K562 (cell line): Measurements from ENCODE around the gene UBL3. TPM values are rescaled to one million over a fixed set of nuclear protein-coding genes. Genes with fewer than 3 reads are reported as not detected.

Experiments used
- ATAC-seq: fragments of 200-7000 bp; cut with Tn5 transposase; 3 replicates; pipeline ENCODE4 v1.9.1; 2020; ENCODE audit warnings: moderate library complexity
- BruUV-seq: library from RNA; stranded (reverse); fragments of 400-500 nt; replicated peaks from 2 replicates; lab custom pipeline; 2021; lab: Mats Ljungman, UMichigan
- CTCF ChIA-PET: fragments of 300-600 bp; formaldehyde crosslinking; extraction: SDS; loops from one replicate; lab custom pipeline; 2021; ENCODE audit warnings: low intra/inter-chr PET ratio; lab: Yijun Ruan, JAX
- POLR2A ChIA-PET: fragments of 300-600, 350-650 bp; sonication (Branson Sonifier 250); formaldehyde crosslinking; extraction: SDS; loops from one replicate; lab custom pipeline; 2021; ENCODE audit warnings: antibody characterized with exemption, inconsistent platforms; lab: Yijun Ruan, JAX
- DNase-seq, 4 experiments: peaks; one replicate each; pipeline versions ENCODE4 v3.0.0 to v3.0.0-alpha.2; 2011 to 2018; ENCODE audit warnings: low spot score in 3 of 4, mixed read lengths in 3 of 4; ENCODE audit errors: extremely low read depth in 1 of 4
- FAIRE-seq: peaks from 2 replicates; lab custom pipeline; 2011; peaks lifted over from hg19 to GRCh38; lab: Jason Lieb, UNC
- H2AFZ ChIP-seq: 2 replicates; pipeline ENCODE4 v1.6.0; 2011; ENCODE audit warnings: low read depth, low read length, control low read depth, inconsistent platforms
- H3K27ac ChIP-seq: fragments of 200-600 bp; 3 replicates; pipeline ENCODE4 v1.8.0; 2011; ENCODE audit warnings: low read depth, mild to moderate bottlenecking, control low read depth, inconsistent platforms, low read length, moderate library complexity, mixed read lengths; ENCODE audit errors: extremely low read depth
- H3K27me3 ChIP-seq, 2 experiments: fragments of 300-600 bp in 1 of 2; 2 replicates in 1 of 2; 3 replicates in 1 of 2; pipeline versions ENCODE4 v1.6.0 to v1.8.0; 2011; ENCODE audit warnings: inconsistent platforms in 2 of 2, low read length in 2 of 2, mild to moderate bottlenecking in 1 of 2, mixed read lengths in 1 of 2, moderate library complexity in 1 of 2; ENCODE audit not compliant: control insufficient read depth in 2 of 2, insufficient read depth in 2 of 2
- H3K36me3 ChIP-seq: fragments of 300-600 bp; 3 replicates; pipeline ENCODE4 v1.8.0; 2011; ENCODE audit warnings: mild to moderate bottlenecking, low read length, inconsistent platforms; ENCODE audit not compliant: control insufficient read depth, insufficient read depth
- H3K4me1 ChIP-seq, 2 experiments: fragments of 200-600 bp in 1 of 2; replicated peaks in 1 of 2; 2 replicates in 1 of 2; 3 replicates in 1 of 2; pipeline versions ENCODE4 v1.5.1 to v1.8.0; 2011; ENCODE audit warnings: inconsistent platforms in 2 of 2, low read length in 2 of 2, mild to moderate bottlenecking in 1 of 2, mixed read lengths in 1 of 2, moderate library complexity in 1 of 2; ENCODE audit not compliant: control insufficient read depth in 2 of 2, insufficient read depth in 2 of 2
- H3K4me2 ChIP-seq: 2 replicates; pipeline ENCODE4 v1.6.1; 2011; ENCODE audit warnings: low read length, control low read depth, inconsistent platforms, mixed read lengths; ENCODE audit not compliant: insufficient read depth
- H3K4me3 ChIP-seq: fragments of 200-600 bp; sonication (generic), shearing (Covaris generic); 2 replicates; pipeline ENCODE4 v1.5.1; 2016; ENCODE audit warnings: control low read depth, inconsistent platforms
- H3K79me2 ChIP-seq: fragments of 200-600 bp; 3 replicates; pipeline ENCODE4 v1.8.0; 2011; ENCODE audit warnings: low read length, inconsistent platforms; ENCODE audit not compliant: control insufficient read depth, insufficient read depth
- H3K9ac ChIP-seq, 2 experiments: 2 replicates each; pipeline versions ENCODE4 v1.6.0 to v1.6.1; 2011; ENCODE audit warnings: low read depth in 2 of 2, low read length in 2 of 2, control low read depth in 1 of 2, inconsistent platforms in 1 of 2, mild to moderate bottlenecking in 1 of 2, mixed read lengths in 1 of 2; ENCODE audit not compliant: insufficient read depth in 1 of 2
- H3K9me1 ChIP-seq: one replicate; pipeline ENCODE4 v1.6.0; 2011; ENCODE audit warnings: inconsistent platforms, mild to moderate bottlenecking, low read length, moderate library complexity; ENCODE audit not compliant: control insufficient read depth, insufficient read depth
- H3K9me3 ChIP-seq: replicated peaks from 2 replicates; pipeline ENCODE4 v1.5.1; 2011; ENCODE audit warnings: low read depth, low read length, inconsistent platforms; ENCODE audit not compliant: control insufficient read depth, insufficient read depth
- H4K20me1 ChIP-seq: replicated peaks from 2 replicates; pipeline ENCODE4 v1.6.1; 2011; ENCODE audit warnings: low read length, inconsistent platforms, mixed read lengths; ENCODE audit not compliant: control insufficient read depth, insufficient read depth
- CHD7 ChIP-seq: fragments of 200-600 bp; sonication (generic); IDR thresholded peaks from one replicate; pipeline ENCODE4 v1.6.1; 2012; ENCODE audit warnings: mild to moderate bottlenecking, low read depth, low read length, inconsistent platforms
- ELF2 ChIP-seq: fragments of 250-450 bp; sonication (Bioruptor Pico); IDR thresholded peaks from 2 replicates; pipeline ENCODE4 v1.5.0; 2021; ENCODE audit warnings: mild to moderate bottlenecking
- SAP30 ChIP-seq: fragments of 200-600 bp; sonication (generic); IDR thresholded peaks from 2 replicates; pipeline ENCODE4 v1.6.1; 2012; ENCODE audit warnings: borderline replicate concordance, low read depth, mild to moderate bottlenecking, moderate library complexity, low read length, control low read depth, inconsistent platforms; ENCODE audit not compliant: insufficient read depth, poor library complexity, severe bottlenecking
- SMAD2 ChIP-seq: fragments of 150-350 bp; IDR thresholded peaks from 2 replicates; pipeline ENCODE4 v1.6.1; 2014; ENCODE audit warnings: low read depth, mild to moderate bottlenecking, low read length
- TGIF2 ChIP-seq: sonication (generic); formaldehyde crosslinking; IDR thresholded peaks from 2 replicates; pipeline ENCODE4 v1.8.1; 2022; ENCODE audit warnings: mild to moderate bottlenecking, missing genetic modification reagents, moderate library complexity
- THRAP3 ChIP-seq: fragments of 450-650 bp; IDR thresholded peaks from 2 replicates; pipeline ENCODE4 v1.6.1; 2016; ENCODE audit warnings: mild to moderate bottlenecking, inconsistent platforms, borderline replicate concordance
- WGBS: fragments of 100-300 bp; shearing (Covaris generic); methylation state at CpG from one replicate; pipeline ENCODE4 v1.1.6; 2016; ENCODE audit warnings: low coverage, mixed read lengths; ENCODE audit not compliant: insufficient coverage; ENCODE audit errors: missing lambda C conversion rate; 5-methylcytosine and 5-hydroxymethylcytosine counted together
- in situ Hi-C: fragments of 300-500 bp; cut with MboI; formaldehyde crosslinking; loops from 4 replicates; pipeline ENCODE4 v1.15.0; 2018; ENCODE audit warnings: inconsistent platforms, mixed read lengths
- intact Hi-C: fragments of 100-400 bp; cut with micrococcal nuclease; formaldehyde crosslinking; loops from 2 replicates; pipeline ENCODE4 v1.14.2; 2022
- polyA plus RNA-seq, 8 experiments: library from polyadenylated mRNA; depleted of rRNA in 4 of 8; stranded (reverse) in 5 of 8; unstranded in 3 of 8; fragments of >200 nt; fragmentation: Nextera tagmentation in 2 of 8; fragmentation: Illumina TruSeq in 1 of 8; extraction: Ambion mirVana in 2 of 8; extraction: Trizol in 1 of 8; gene quantifications; 2 replicates each; pipeline versions ENCODE4 v1.2.1 to v1.2.3, GENCODE V29; 2011 to 2014; ENCODE audit warnings: inconsistent platforms in 1 of 8, missing spikeins in 1 of 8
- total RNA-seq, 7 experiments: library from RNA; depleted of rRNA in 6 of 7; stranded (reverse); fragments of >200 nt in 6 of 7; fragmentation: Illumina TruSeq in 2 of 7; extraction: Trizol in 2 of 7; gene quantifications; 2 replicates each; pipeline versions ENCODE4 v1.2.1 to v1.2.3, GENCODE V29; 2011 to 2021; ENCODE audit warnings: low replicate concordance in 1 of 7
- TF ChIP-seq, protein P1 (sequence below): fragments of 450-650 bp; formaldehyde crosslinking; conservative IDR thresholded peaks from 2 replicates; pipeline ENCODE4 v1.4.0; 2022; ENCODE audit warnings: mild to moderate bottlenecking, missing genetic modification characterization

UBL3 gene
- total and polyA plus RNA-seq, 9 of the 15 experiments (the other 6 are each of a cell fraction or from before 2014, with no cell fraction given), result 0.64 to 2.4 (median 1.8) TPM

- H3K4me1 ChIP-seq, result no peaks in the 10 kb centered on the region
- TF ChIP-seq, protein P1, sequence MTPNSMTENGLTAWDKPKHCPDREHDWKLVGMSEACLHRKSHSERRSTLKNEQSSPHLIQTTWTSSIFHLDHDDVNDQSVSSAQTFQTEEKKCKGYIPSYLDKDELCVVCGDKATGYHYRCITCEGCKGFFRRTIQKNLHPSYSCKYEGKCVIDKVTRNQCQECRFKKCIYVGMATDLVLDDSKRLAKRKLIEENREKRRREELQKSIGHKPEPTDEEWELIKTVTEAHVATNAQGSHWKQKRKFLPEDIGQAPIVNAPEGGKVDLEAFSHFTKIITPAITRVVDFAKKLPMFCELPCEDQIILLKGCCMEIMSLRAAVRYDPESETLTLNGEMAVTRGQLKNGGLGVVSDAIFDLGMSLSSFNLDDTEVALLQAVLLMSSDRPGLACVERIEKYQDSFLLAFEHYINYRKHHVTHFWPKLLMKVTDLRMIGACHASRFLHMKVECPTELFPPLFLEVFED (CRISPR knock-in tag), result no peak
- TF ChIP-seq THRAP3 (no peak), SAP30 (no peak), ELF2 (CRISPR knock-in tag) (no peak), SMAD2 (no peak), TGIF2 (CRISPR knock-in tag) (no peak), CHD7 (no peak)
- no peak for FAIRE-seq
- H3K79me2 ChIP-seq, result no peaks in the 10 kb centered on the region
- no peaks in the 10 kb centered on the region for H3K36me3 ChIP-seq
- intact Hi-C loops, result no loop called here
- H3K9me1 ChIP-seq, result no peaks in the 10 kb centered on the region
- H3K4me3 ChIP-seq, result no peak overlapping the region
- 21% methylated on average over 3 of the region's 3 CpGs for WGBS
- no peaks in the 10 kb centered on the region for H4K20me1 ChIP-seq
- H3K9ac ChIP-seq, result no peak overlapping the region
- no peak overlapping the region for H3K4me2 ChIP-seq
- no peak for DNase-seq
- H2AFZ ChIP-seq, result no peak overlapping the region
- CTCF ChIA-PET, result no interaction called here
- no peaks in the 10 kb centered on the region; a peak in 1 of 5 replicates for H3K27me3 ChIP-seq
- H3K27ac ChIP-seq, result no peak overlapping the region
- H3K9me3 ChIP-seq, result no peaks in the 10 kb centered on the region
- no peak for ATAC-seq
- POLR2A ChIA-PET, result no interaction called here
- in situ Hi-C loops, result no loop called here
- no TSS peak for BruUV-seq
Observed at GRCh38 chr13:29760544-29760943, 89.9 kb downstream of the UBL3 start.
